Aorta (tissue), 5 donors: Measurements from ENCODE around the gene EFCAB8. TPM values are rescaled to one million over a fixed set of nuclear protein-coding genes. Genes with fewer than 3 reads are reported as not detected.

ENCODE experiments used
- ATAC-seq: fragments of 200-7000 bp; cut with Tn5 transposase; one replicate; pipeline ENCODE4 v1.9.1; 2022; ENCODE audit warnings: moderate library complexity; ENCODE audit not compliant: low FRiP score
- DNase-seq, 2 donors: peaks; one replicate each; pipeline ENCODE4 v3.0.0-alpha.2; 2020
- H3K27ac ChIP-seq, 2 donors: one replicate each; pipeline ENCODE4 v1.5.1; 2013; ENCODE audit warnings: low read length in 2 of 2, mild to moderate bottlenecking in 2 of 2, moderate library complexity in 2 of 2, control low read depth in 1 of 2, inconsistent platforms in 1 of 2, low read depth in 1 of 2
- H3K27me3 ChIP-seq, 2 donors: one replicate each; pipeline ENCODE4 v1.6.1; 2013; ENCODE audit warnings: control low read depth in 1 of 2, low read length in 1 of 2, mild to moderate bottlenecking in 1 of 2, moderate library complexity in 1 of 2; ENCODE audit not compliant: insufficient read depth in 2 of 2, control insufficient read depth in 1 of 2
- H3K36me3 ChIP-seq, 2 donors: one replicate each; pipeline ENCODE4 v1.6.1; 2013; ENCODE audit warnings: control low read depth in 1 of 2, low read length in 1 of 2, mild to moderate bottlenecking in 1 of 2; ENCODE audit not compliant: insufficient read depth in 2 of 2, control insufficient read depth in 1 of 2
- H3K4me1 ChIP-seq, 2 donors: one replicate each; pipeline ENCODE4 v1.6.1; 2013; ENCODE audit warnings: low read length in 2 of 2, control low read depth in 1 of 2, mild to moderate bottlenecking in 1 of 2, moderate library complexity in 1 of 2; ENCODE audit not compliant: insufficient read depth in 2 of 2, control insufficient read depth in 1 of 2
- H3K4me3 ChIP-seq, 2 donors: one replicate each; pipeline ENCODE4 v1.5.1; 2013; ENCODE audit warnings: low read length in 2 of 2, control low read depth in 1 of 2, mild to moderate bottlenecking in 1 of 2
- H3K9me3 ChIP-seq: one replicate; pipeline ENCODE4 v1.6.1; 2013; ENCODE audit warnings: mild to moderate bottlenecking, low read length; ENCODE audit not compliant: control insufficient read depth
- WGBS, 2 donors: extraction: QIAGEN DNeasy Blood & Tissue Kit; methylation state at CpG; one replicate each; pipeline ENCODE4 v1.1.7; 2013; 5-methylcytosine and 5-hydroxymethylcytosine counted together
- intact Hi-C, 2 donors: fragments of 100-400 bp; cut with DNase I; formaldehyde crosslinking; loops; one replicate each; pipeline versions ENCODE4 v1.14.2 to v1.15.0; 2022
- polyA plus RNA-seq, 2 donors: library from polyadenylated mRNA; stranded (reverse); fragments of 200-250 nt; gene quantifications; one replicate each; pipeline ENCODE4 v1.2.3, GENCODE V29; 2013
- total RNA-seq, 2 donors: library from RNA; stranded (reverse); fragmentation: NEBNext Ultra II Directional; extraction: Animal tissue kit (Norgen Biotek cat#: 25700); gene quantifications; one replicate each; pipeline ENCODE4 v1.2.1, GENCODE V29; 2021
- donor health status: healthy with polysubstance abuse.
- donor health status: Bipolar disorder and iron deficiency.
- donor health status: DM: no; HTN: no; CAD: no.
- donor health status: DM: no; HTN: no; CAD: no.
- donor health status: DM: yes; HTN: yes; CAD: no.

EFCAB8 gene
- total and polyA plus RNA-seq, 4 donors: 0.13 to 1.1 (median 0.81) TPM; not detected in 1

GRCh38 chr20:33010674-33011449 is 152.1 kb downstream of the EFCAB8 start:
- intact Hi-C loops: no loop called here
- H3K27ac ChIP-seq: no peak overlapping the region
- H3K36me3 ChIP-seq: no peaks in the 10 kb centered on the region
- H3K9me3 ChIP-seq: no peaks in the 10 kb centered on the region
- H3K27me3 ChIP-seq: no peaks in the 10 kb centered on the region
- ATAC-seq: no peak
- no peak for DNase-seq
- no peak overlapping the region for H3K4me3 ChIP-seq
- WGBS, 2 donors: 81% methylated on average over 8 of the region's 8 CpGs
- H3K4me1 ChIP-seq: no peaks in the 10 kb centered on the region

Other genes with a start within 250 kb of the EFCAB8 start
- gene C20orf203, start 185.0 kb upstream of the EFCAB8 start, total RNA-seq: 1 to 10 TPM in 1 of 2 donors, under 1 TPM in 1; 0.51 to 1.1 TPM
- under 1 TPM in 1 of 2 donors, not detected in 1; 0.31 TPM for gene C20orf203, start 185.0 kb upstream of the EFCAB8 start, polyA plus RNA-seq
- gene COMMD7, start 115.5 kb upstream of the EFCAB8 start, total RNA-seq: 10 to 100 TPM; 37.5 to 39.0 TPM
- gene COMMD7, start 115.5 kb upstream of the EFCAB8 start, polyA plus RNA-seq: 10 to 100 TPM; 63.1 to 66.9 TPM
- 1 to 10 TPM in 1 of 2 donors, under 1 TPM in 1; 0.71 to 1.9 TPM for gene DNMT3B, start 96.5 kb upstream of the EFCAB8 start, total RNA-seq
- under 1 TPM; 0.25 to 0.79 TPM for gene DNMT3B, start 96.5 kb upstream of the EFCAB8 start, polyA plus RNA-seq
- 100 to 1,000 TPM in 1 of 2 donors, 10 to 100 TPM in 1; 83.1 to 132 TPM for gene MAPRE1, start 39.0 kb upstream of the EFCAB8 start, total RNA-seq
- 10 to 100 TPM; 48.4 to 83.4 TPM for gene MAPRE1, start 39.0 kb upstream of the EFCAB8 start, polyA plus RNA-seq
- not detected for gene SUN5, start 145.5 kb downstream of the EFCAB8 start, total RNA-seq
- not detected for gene SUN5, start 145.5 kb downstream of the EFCAB8 start, polyA plus RNA-seq
- gene BPIFB2, start 148.8 kb downstream of the EFCAB8 start, total RNA-seq: not detected
- gene BPIFB2, start 148.8 kb downstream of the EFCAB8 start, polyA plus RNA-seq: not detected
- not detected for gene BPIFB6, start 172.7 kb downstream of the EFCAB8 start, total RNA-seq
- gene BPIFB6, start 172.7 kb downstream of the EFCAB8 start, polyA plus RNA-seq: not detected
- gene BPIFB3, start 195.0 kb downstream of the EFCAB8 start, total RNA-seq: not detected
- not detected for gene BPIFB3, start 195.0 kb downstream of the EFCAB8 start, polyA plus RNA-seq
- not detected for gene BPIFB4, start 220.7 kb downstream of the EFCAB8 start, total RNA-seq
- gene BPIFB4, start 220.7 kb downstream of the EFCAB8 start, polyA plus RNA-seq: not detected